ENCODE results near the gene PLA2G5. TPM values are rescaled to one million over a fixed set of nuclear protein-coding genes. Genes with fewer than 3 reads are reported as not detected.

Gene PLA2G5
- polyA plus RNA-seq, 3 donors, result not detected

DNA sequence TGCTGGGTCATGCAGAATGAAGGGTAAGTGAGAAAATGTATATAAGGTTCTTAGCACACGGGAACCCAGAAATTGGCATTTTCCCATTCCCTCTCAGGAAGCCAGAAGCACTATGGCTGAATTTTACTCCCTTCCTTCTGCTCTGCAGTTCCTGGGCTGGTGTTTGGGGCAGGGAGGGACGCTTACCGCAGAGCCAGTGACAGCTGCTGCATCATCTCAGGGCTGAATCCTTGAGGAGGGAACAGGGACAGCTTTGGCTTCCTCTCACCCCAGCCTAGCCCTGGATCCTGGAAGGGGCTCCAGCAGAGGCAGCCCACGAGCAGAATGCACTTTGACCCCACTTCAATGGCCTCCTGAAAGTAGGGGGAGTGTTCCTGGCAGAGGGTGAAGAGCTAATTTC, 37.4 kb downstream of the PLA2G5 start:
- H3K27ac Mint-ChIP-seq, result no peak overlapping the region
- 90% methylated on average over 2 of the region's 4 CpGs for WGBS (ENCODE audit: insufficient coverage)
- peaks cover 9 to 17% (median 11%) of the 10 kb centered on the region in 3 donors for H3K27me3 Mint-ChIP-seq (ENCODE audit: low read depth in 3 of 3)
- no peaks in the 10 kb centered on the region for H3K79me2 ChIP-seq (ENCODE audit: insufficient read depth, low read length)
- TF ChIP-seq, protein P1, sequence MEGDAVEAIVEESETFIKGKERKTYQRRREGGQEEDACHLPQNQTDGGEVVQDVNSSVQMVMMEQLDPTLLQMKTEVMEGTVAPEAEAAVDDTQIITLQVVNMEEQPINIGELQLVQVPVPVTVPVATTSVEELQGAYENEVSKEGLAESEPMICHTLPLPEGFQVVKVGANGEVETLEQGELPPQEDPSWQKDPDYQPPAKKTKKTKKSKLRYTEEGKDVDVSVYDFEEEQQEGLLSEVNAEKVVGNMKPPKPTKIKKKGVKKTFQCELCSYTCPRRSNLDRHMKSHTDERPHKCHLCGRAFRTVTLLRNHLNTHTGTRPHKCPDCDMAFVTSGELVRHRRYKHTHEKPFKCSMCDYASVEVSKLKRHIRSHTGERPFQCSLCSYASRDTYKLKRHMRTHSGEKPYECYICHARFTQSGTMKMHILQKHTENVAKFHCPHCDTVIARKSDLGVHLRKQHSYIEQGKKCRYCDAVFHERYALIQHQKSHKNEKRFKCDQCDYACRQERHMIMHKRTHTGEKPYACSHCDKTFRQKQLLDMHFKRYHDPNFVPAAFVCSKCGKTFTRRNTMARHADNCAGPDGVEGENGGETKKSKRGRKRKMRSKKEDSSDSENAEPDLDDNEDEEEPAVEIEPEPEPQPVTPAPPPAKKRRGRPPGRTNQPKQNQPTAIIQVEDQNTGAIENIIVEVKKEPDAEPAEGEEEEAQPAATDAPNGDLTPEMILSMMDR (IDR thresholded peaks at IDR 0.05), result no peak
- H3K9me3 ChIP-seq (replicated peaks in 1 of 2; ENCODE audit: control insufficient read depth in 1 of 2, insufficient read depth in 1 of 2, low read length in 2 of 2), result no peaks in the 10 kb centered on the region
- no peak overlapping the region for H3K4me2 ChIP-seq (replicated peaks; ENCODE audit: extremely low read depth, low read length, poor library complexity, severe bottlenecking)
- peaks cover 0 to 4% of the 10 kb centered on the region in 2 donors for H3K27me3 ChIP-seq (ENCODE audit: control insufficient read depth in 2 of 2, insufficient read depth in 2 of 2, low read length in 2 of 2)
- no peak overlapping the region for H3K27ac ChIP-seq (ENCODE audit: low read depth in 1 of 2, low read length in 2 of 2)
- intact Hi-C loops (cut with micrococcal nuclease), result no loop called here
- DNase-seq, result no peak
- no peaks in the 10 kb centered on the region for H3K36me3 Mint-ChIP-seq
- no peaks in the 10 kb centered on the region for H3K4me1 ChIP-seq (ENCODE audit: control insufficient read depth in 1 of 2, insufficient read depth in 2 of 2, low read length in 2 of 2)
- no peak overlapping the region for H3K4me3 Mint-ChIP-seq
- H3K9ac ChIP-seq (ENCODE audit: insufficient read depth, low read length, poor library complexity, severe bottlenecking), result no peak overlapping the region
- no peak overlapping the region for H3K4me3 ChIP-seq (replicated peaks in 1 of 3; ENCODE audit: low read depth in 2 of 3, low read length in 3 of 3)
- no peaks in the 10 kb centered on the region for H3K9me3 Mint-ChIP-seq
- H4K20me1 ChIP-seq (ENCODE audit: insufficient read depth, low read length), result no peaks in the 10 kb centered on the region
- H3K4me1 Mint-ChIP-seq, result no peaks in the 10 kb centered on the region
- no peaks in the 10 kb centered on the region for H3K36me3 ChIP-seq (replicated peaks in 1 of 2; ENCODE audit: control insufficient read depth in 1 of 2, insufficient read depth in 2 of 2, low read length in 2 of 2)
- H2AFZ ChIP-seq (ENCODE audit: insufficient read depth, low read depth, low read length, poor library complexity, severe bottlenecking), result no peak overlapping the region

DNA sequence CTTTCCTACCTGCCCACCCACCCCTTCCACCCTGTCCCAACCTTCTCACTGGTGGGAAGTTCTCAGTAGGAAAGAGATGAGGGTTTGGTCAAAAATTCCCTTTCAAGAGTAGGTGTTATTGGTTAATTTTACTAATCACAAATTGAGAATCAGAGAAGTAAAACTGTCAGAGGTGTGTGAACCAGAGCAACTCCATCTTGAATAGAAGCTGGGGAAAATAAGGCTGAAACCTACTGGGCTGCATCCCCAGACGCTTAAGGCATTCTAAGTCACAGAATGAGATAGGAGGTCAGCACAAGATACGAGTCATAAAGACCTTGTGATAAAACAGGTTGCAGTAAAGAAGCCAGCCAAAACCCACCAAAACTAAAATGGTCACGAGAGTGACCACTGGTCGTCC, 37.8 kb downstream of the PLA2G5 start:
- Histone ChIP-seq H2AFZ (ENCODE audit: insufficient read depth, low read depth, low read length, poor library complexity, severe bottlenecking) (no peak overlapping the region), H3K36me3 (replicated peaks in 1 of 2; ENCODE audit: control insufficient read depth in 1 of 2, insufficient read depth in 2 of 2, low read length in 2 of 2) (no peaks in the 10 kb centered on the region), H4K20me1 (ENCODE audit: insufficient read depth, low read length) (no peaks in the 10 kb centered on the region), H3K27ac (ENCODE audit: low read depth in 1 of 2, low read length in 2 of 2) (no peak overlapping the region), H3K4me2 (replicated peaks; ENCODE audit: extremely low read depth, low read length, poor library complexity, severe bottlenecking) (no peak overlapping the region), H3K4me1 (ENCODE audit: control insufficient read depth in 1 of 2, insufficient read depth in 2 of 2, low read length in 2 of 2) (no peaks in the 10 kb centered on the region), H3K9ac (ENCODE audit: insufficient read depth, low read length, poor library complexity, severe bottlenecking) (no peak overlapping the region), H3K79me2 (ENCODE audit: insufficient read depth, low read length) (no peaks in the 10 kb centered on the region), H3K4me3 (replicated peaks in 1 of 3; ENCODE audit: low read depth in 2 of 3, low read length in 3 of 3) (no peak overlapping the region), H3K9me3 (replicated peaks in 1 of 2; ENCODE audit: control insufficient read depth in 1 of 2, insufficient read depth in 1 of 2, low read length in 2 of 2) (no peaks in the 10 kb centered on the region), H3K27me3 (ENCODE audit: control insufficient read depth in 2 of 2, insufficient read depth in 2 of 2, low read length in 2 of 2) (peaks cover 0 to 4% of the 10 kb centered on the region in 2 donors)
- Mint-ChIP-seq H3K36me3 (no peaks in the 10 kb centered on the region), H3K27me3 (ENCODE audit: low read depth in 3 of 3) (peaks cover 10 to 17% (median 11%) of the 10 kb centered on the region in 3 donors), H3K4me1 (no peaks in the 10 kb centered on the region), H3K27ac (no peak overlapping the region), H3K4me3 (no peak overlapping the region), H3K9me3 (peaks cover 0 to 2% (median 0%) of the 10 kb centered on the region in 7 donors)
- TF ChIP-seq, protein P1 (IDR thresholded peaks at IDR 0.05), result no peak
- no CpG with 5 or more reads among the region's 4 CpGs for whole genome bisulfite sequencing (ENCODE audit: insufficient coverage)
- intact Hi-C loops (cut with micrococcal nuclease), result no loop called here
- no peak for DNase-seq
